Central memory CD8-positive, alpha-beta T cell (primary cell): ENCODE data around the gene FARP2.

Experiments used
- ATAC-seq: fragments of 150-1000 bp; cut with Tn5 transposase; replicated peaks from 2 replicates; pipeline ENCODE4 v1.10.0; 2022; ENCODE audit warnings: mild to moderate bottlenecking, moderate FRiP score, moderate number of reproducible peaks; ENCODE audit not compliant: poor library complexity, severe bottlenecking; ENCODE audit errors: extremely low read depth
- DNase-seq, 2 donors: peaks; one replicate each; pipeline ENCODE4 v3.0.0; 2021; ENCODE audit warnings: low spot score in 2 of 2
- H3K27ac Mint-ChIP-seq: one replicate; pipeline ENCODE4 v1.8.0; 2022; ENCODE audit warnings: low read depth, mild to moderate bottlenecking, moderate library complexity, mixed read lengths
- H3K27me3 Mint-ChIP-seq: one replicate; pipeline ENCODE4 v1.8.0; 2022; ENCODE audit warnings: mixed read lengths
- H3K36me3 Mint-ChIP-seq: one replicate; pipeline ENCODE4 v1.8.0; 2022; ENCODE audit warnings: mild to moderate bottlenecking, moderate library complexity, mixed read lengths; ENCODE audit not compliant: insufficient read depth
- H3K4me1 Mint-ChIP-seq: one replicate; pipeline ENCODE4 v1.8.0; 2022; ENCODE audit warnings: mixed read lengths
- H3K4me3 Mint-ChIP-seq: one replicate; pipeline ENCODE4 v1.8.0; 2022; ENCODE audit warnings: mild to moderate bottlenecking, moderate library complexity, mixed read lengths
- H3K9me3 Mint-ChIP-seq: one replicate; pipeline ENCODE4 v1.8.0; 2022; ENCODE audit warnings: mixed read lengths

The FARP2 gene

GRCh38 chr2:241334813-241335212, 21.3 kb upstream of the FARP2 start:
- H3K27ac Mint-ChIP-seq: no peak overlapping the region
- no peak overlapping the region for H3K4me3 Mint-ChIP-seq
- no peak for ATAC-seq
- H3K27me3 Mint-ChIP-seq: no peaks in the 10 kb centered on the region
- peaks cover 30% of the 10 kb centered on the region for H3K4me1 Mint-ChIP-seq
- no peak for DNase-seq
- no peaks in the 10 kb centered on the region for H3K9me3 Mint-ChIP-seq
- peaks cover 35% of the 10 kb centered on the region for H3K36me3 Mint-ChIP-seq

GRCh38 chr2:241339839-241340630, 16.1 kb upstream of the FARP2 start:
- H3K36me3 Mint-ChIP-seq: peaks cover 61% of the 10 kb centered on the region
- DNase-seq: no peak
- no peak overlapping the region for H3K4me3 Mint-ChIP-seq
- no peak for ATAC-seq
- H3K27ac Mint-ChIP-seq: peak overlapping the region; percentile 60
- H3K9me3 Mint-ChIP-seq: no peaks in the 10 kb centered on the region
- peaks cover 31% of the 10 kb centered on the region for H3K4me1 Mint-ChIP-seq
- no peaks in the 10 kb centered on the region for H3K27me3 Mint-ChIP-seq

- H3K4me1 Mint-ChIP-seq: peaks cover 28% of the 10 kb centered on the region
- no peak overlapping the region for H3K4me3 Mint-ChIP-seq
- DNase-seq (no peak), ATAC-seq (no peak)
- no peaks in the 10 kb centered on the region for H3K9me3 Mint-ChIP-seq
- H3K36me3 Mint-ChIP-seq: peaks cover 67% of the 10 kb centered on the region
- H3K27me3 Mint-ChIP-seq: no peaks in the 10 kb centered on the region
- H3K27ac Mint-ChIP-seq: peak overlapping the region; percentile 38
Measured at GRCh38 chr2:241340631-241341163, 15.4 kb upstream of the FARP2 start.

- H3K27ac Mint-ChIP-seq: no peak overlapping the region
- peaks cover 12% of the 10 kb centered on the region for H3K4me1 Mint-ChIP-seq
- no peak overlapping the region for H3K4me3 Mint-ChIP-seq
- no peak for DNase-seq
- H3K36me3 Mint-ChIP-seq: peaks cover 69% of the 10 kb centered on the region
- no peak for ATAC-seq
- H3K9me3 Mint-ChIP-seq: no peaks in the 10 kb centered on the region
- no peaks in the 10 kb centered on the region for H3K27me3 Mint-ChIP-seq
Measured at GRCh38 chr2:241344925-241345651, 11.0 kb upstream of the FARP2 start.

GRCh38 chr2:241349941-241350340, 6.1 kb upstream of the FARP2 start:
- Mint-ChIP-seq H3K4me1 (peaks cover 5% of the 10 kb centered on the region), H3K4me3 (no peak overlapping the region), H3K9me3 (no peaks in the 10 kb centered on the region), H3K27me3 (no peaks in the 10 kb centered on the region), H3K27ac (no peak overlapping the region), H3K36me3 (peaks cover 55% of the 10 kb centered on the region)
- ATAC-seq: no peak
- DNase-seq: no peak

GRCh38 chr2:241350530-241350877, 5.6 kb upstream of the FARP2 start:
- no peak overlapping the region for H3K27ac Mint-ChIP-seq
- no peaks in the 10 kb centered on the region for H3K27me3 Mint-ChIP-seq
- no peaks in the 10 kb centered on the region for H3K9me3 Mint-ChIP-seq
- H3K4me3 Mint-ChIP-seq: no peak overlapping the region
- peaks cover 5% of the 10 kb centered on the region for H3K4me1 Mint-ChIP-seq
- H3K36me3 Mint-ChIP-seq: peaks cover 49% of the 10 kb centered on the region
- ATAC-seq: no peak
- DNase-seq: no peak

- peaks cover 44% of the 10 kb centered on the region for H3K36me3 Mint-ChIP-seq
- H3K27me3 Mint-ChIP-seq: no peaks in the 10 kb centered on the region
- H3K27ac Mint-ChIP-seq: no peak overlapping the region
- H3K4me1 Mint-ChIP-seq: peaks cover 5% of the 10 kb centered on the region
- H3K4me3 Mint-ChIP-seq: no peak overlapping the region
- no peak for ATAC-seq
- DNase-seq: no peak
- H3K9me3 Mint-ChIP-seq: no peaks in the 10 kb centered on the region
Measured at GRCh38 chr2:241350878-241351639, 5.0 kb upstream of the FARP2 start.

- Mint-ChIP-seq H3K27me3 (no peaks in the 10 kb centered on the region), H3K36me3 (peaks cover 44% of the 10 kb centered on the region), H3K4me1 (peaks cover 5% of the 10 kb centered on the region), H3K9me3 (no peaks in the 10 kb centered on the region), H3K27ac (no peak overlapping the region), H3K4me3 (no peak overlapping the region)
- no peak for ATAC-seq
- no peak for DNase-seq
Measured at GRCh38 chr2:241351640-241352031, 4.4 kb upstream of the FARP2 start.

- peaks cover 41% of the 10 kb centered on the region for H3K36me3 Mint-ChIP-seq
- no peak overlapping the region for H3K4me3 Mint-ChIP-seq
- H3K27me3 Mint-ChIP-seq: no peaks in the 10 kb centered on the region
- no peak for ATAC-seq
- no peak for DNase-seq
- H3K9me3 Mint-ChIP-seq: no peaks in the 10 kb centered on the region
- H3K27ac Mint-ChIP-seq: no peak overlapping the region
- H3K4me1 Mint-ChIP-seq: peaks cover 10% of the 10 kb centered on the region
Measured at GRCh38 chr2:241352227-241352626, 3.9 kb upstream of the FARP2 start.

GRCh38 chr2:241354668-241355658, 1.1 kb upstream of the FARP2 start:
- no peaks in the 10 kb centered on the region for H3K27me3 Mint-ChIP-seq
- H3K4me1 Mint-ChIP-seq: peaks cover 12% of the 10 kb centered on the region
- H3K27ac Mint-ChIP-seq: no peak overlapping the region
- no peak overlapping the region for H3K4me3 Mint-ChIP-seq
- DNase-seq (peak; percentile 24 to 59), ATAC-seq (peak; percentile 19)
- no peaks in the 10 kb centered on the region for H3K9me3 Mint-ChIP-seq
- peaks cover 25% of the 10 kb centered on the region for H3K36me3 Mint-ChIP-seq

- Mint-ChIP-seq H3K4me1 (peaks cover 12% of the 10 kb centered on the region), H3K27ac (no peak overlapping the region), H3K4me3 (peak overlapping the region; percentile 66), H3K36me3 (peaks cover 9% of the 10 kb centered on the region), H3K27me3 (no peaks in the 10 kb centered on the region), H3K9me3 (no peaks in the 10 kb centered on the region)
- DNase-seq (no peak), ATAC-seq (no peak)
Measured at GRCh38 chr2:241356871-241357260, 781 bp downstream of the FARP2 start.

- Mint-ChIP-seq H3K4me3 (peak overlapping the region; percentile 66), H3K27ac (no peak overlapping the region), H3K4me1 (peaks cover 12% of the 10 kb centered on the region), H3K9me3 (no peaks in the 10 kb centered on the region), H3K36me3 (peaks cover 4% of the 10 kb centered on the region), H3K27me3 (no peaks in the 10 kb centered on the region)
- ATAC-seq: no peak
- DNase-seq: no peak
Measured at GRCh38 chr2:241357531-241357930, 1.4 kb downstream of the FARP2 start.
